CD4-positive, alpha-beta T cell (primary cell): Measurements from ENCODE around the gene COL5A1. TPM values are rescaled to one million over a fixed set of nuclear protein-coding genes. Genes with fewer than 3 reads are reported as not detected.

Source experiments
- ATAC-seq: fragments of 200-7000 bp; cut with Tn5 transposase; one replicate; pipeline ENCODE4 v1.10.0; 2022; ENCODE audit warnings: mild to moderate bottlenecking; ENCODE audit not compliant: poor library complexity
- CTCF ChIA-PET: fragments of 350-600 bp; sonication (Branson Sonifier 250); formaldehyde crosslinking; loops from one replicate; lab custom pipeline; 2021; ENCODE audit warnings: antibody characterized with exemption, inconsistent platforms; lab: Charles Lee
- POLR2A ChIA-PET: fragments of 350-600 bp; sonication (Branson Sonifier 250); formaldehyde crosslinking; loops from one replicate; lab custom pipeline; 2021; ENCODE audit warnings: antibody characterized with exemption, inconsistent platforms; lab: Charles Lee
- DNase-seq, 14 experiments: peaks; one replicate each; pipeline ENCODE4 v3.0.0-alpha.2; 2013 to 2020; ENCODE audit warnings: mixed read lengths in 2 of 14
- H3K27ac ChIP-seq, 2 donors: one replicate each; pipeline versions ENCODE4 v1.5.1 to v1.7.0; 2013; ENCODE audit warnings: low read length in 2 of 2, low read depth in 1 of 2, mild to moderate bottlenecking in 1 of 2
- H3K27me3 ChIP-seq, 2 experiments: 1 replicate in 1 of 2; 2 replicates in 1 of 2; pipeline versions ENCODE4 v1.6.1 to v1.7.0; 2013; ENCODE audit warnings: low read length in 2 of 2, control low read depth in 1 of 2, mild to moderate bottlenecking in 1 of 2, moderate library complexity in 1 of 2; ENCODE audit not compliant: insufficient read depth in 2 of 2, control insufficient read depth in 1 of 2
- H3K36me3 ChIP-seq: one replicate; pipeline ENCODE4 v1.6.1; 2013; ENCODE audit warnings: low read length, control low read depth; ENCODE audit not compliant: insufficient read depth
- H3K4me1 ChIP-seq: one replicate; pipeline ENCODE4 v1.6.1; 2013; ENCODE audit warnings: low read length, control low read depth; ENCODE audit not compliant: insufficient read depth
- H3K4me3 ChIP-seq: one replicate; pipeline ENCODE4 v1.5.1; 2013; ENCODE audit warnings: mild to moderate bottlenecking, low read length, moderate library complexity
- H3K9me3 ChIP-seq, 2 experiments: 1 replicate in 1 of 2; 2 replicates in 1 of 2; pipeline versions ENCODE4 v1.6.1 to v1.7.0; 2013; ENCODE audit warnings: low read length in 2 of 2, mild to moderate bottlenecking in 2 of 2, control low read depth in 1 of 2, moderate library complexity in 1 of 2; ENCODE audit not compliant: control insufficient read depth in 1 of 2, insufficient read depth in 1 of 2
- H3K27ac Mint-ChIP-seq: one replicate; pipeline ENCODE4 v1.8.0; 2020; ENCODE audit warnings: mixed read lengths
- H3K27me3 Mint-ChIP-seq: one replicate; pipeline ENCODE4 v1.8.0; 2021; ENCODE audit warnings: mixed read lengths
- H3K36me3 Mint-ChIP-seq: one replicate; pipeline ENCODE4 v1.8.0; 2021; ENCODE audit warnings: low read depth, mixed read lengths
- H3K4me1 Mint-ChIP-seq: one replicate; pipeline ENCODE4 v1.8.0; 2021; ENCODE audit warnings: low read depth, mixed read lengths
- H3K4me3 Mint-ChIP-seq: one replicate; pipeline ENCODE4 v1.8.0; 2020; ENCODE audit warnings: mild to moderate bottlenecking, mixed read lengths
- H3K9me3 Mint-ChIP-seq: one replicate; pipeline ENCODE4 v1.8.0; 2020; ENCODE audit warnings: mixed read lengths
- CTCF ChIP-seq: fragments of 200-600 bp; IDR thresholded peaks from one replicate; pipeline ENCODE4 v1.8.0; 2022; ENCODE audit warnings: antibody characterized with exemption, mild to moderate bottlenecking
- intact Hi-C, 2 experiments: fragments of 100-400 bp; cut with DNase I in 1 of 2; cut with micrococcal nuclease in 1 of 2; formaldehyde crosslinking; loops; one replicate each; pipeline versions ENCODE4 v1.15.1 to v1.9.0; 2023 to 2025; cut with DNase I, micrococcal nuclease
- microRNA-seq: library from miRNA; unstranded; fragments of <30 nt; microRNA quantifications from one replicate; pipeline ENCODE4 v1.2.0, GENCODE V29; 2021; ENCODE audit warnings: borderline microRNAs expressed, borderline replicate concordance
- total RNA-seq, 174 experiments: library from RNA in 2 of 174; stranded (reverse) in 2 of 174; gene quantifications; one replicate each; pipeline ENCODE4 v1.2.3 and lab custom pipeline; 2021 to 2026

Gene COL5A1
- total RNA-seq, 2 experiments from 2014 or later: 0.41 to 0.50 TPM

- ChIA-PET POLR2A (no interaction called here), CTCF (no interaction called here)
- no peak overlapping the region for H3K27ac ChIP-seq
- Mint-ChIP-seq H3K9me3 (no peaks in the 10 kb centered on the region), H3K27me3 (peaks cover 11% of the 10 kb centered on the region), H3K27ac (no peak overlapping the region), H3K36me3 (no peaks in the 10 kb centered on the region), H3K4me1 (no peaks in the 10 kb centered on the region), H3K4me3 (no peak overlapping the region)
- peak in 1 of 14 experiments; percentile 16 for DNase-seq
- TF ChIP-seq CTCF: no peak
- no peak for ATAC-seq
- intact Hi-C loops: no loop called here
- H3K4me3 ChIP-seq: no peak overlapping the region
- H3K36me3 ChIP-seq: no peaks in the 10 kb centered on the region
- no peaks in the 10 kb centered on the region for H3K4me1 ChIP-seq
- H3K27me3 ChIP-seq: peaks cover 3 to 4% of the 10 kb centered on the region in 2 experiments
- H3K9me3 ChIP-seq: peaks cover 0 to 3% of the 10 kb centered on the region in 2 experiments
These were observed 250.1 kb downstream of the COL5A1 start for GRCh38 chr9:134891713-134892112.

GRCh38 chr9:134892221-134892620 is 250.6 kb downstream of the COL5A1 start:
- Histone ChIP-seq H3K36me3 (no peaks in the 10 kb centered on the region), H3K4me3 (no peak overlapping the region), H3K27me3 (peaks cover 3 to 4% of the 10 kb centered on the region in 2 experiments), H3K27ac (no peak overlapping the region), H3K9me3 (peaks cover 0 to 3% of the 10 kb centered on the region in 2 experiments), H3K4me1 (no peaks in the 10 kb centered on the region)
- Mint-ChIP-seq H3K4me3 (no peak overlapping the region), H3K9me3 (no peaks in the 10 kb centered on the region), H3K27me3 (peaks cover 9% of the 10 kb centered on the region), H3K27ac (no peak overlapping the region), H3K4me1 (no peaks in the 10 kb centered on the region), H3K36me3 (no peaks in the 10 kb centered on the region)
- ATAC-seq: no peak
- DNase-seq: peak in 1 of 14 experiments; percentile 27
- ChIA-PET CTCF (no interaction called here), POLR2A (no interaction called here)
- no peak for TF ChIP-seq CTCF
- intact Hi-C loops: no loop called here

GRCh38 chr9:134892820-134893420 is 251.3 kb downstream of the COL5A1 start:
- peaks cover 3 to 4% of the 10 kb centered on the region in 2 experiments for H3K27me3 ChIP-seq
- H3K4me3 Mint-ChIP-seq: no peak overlapping the region
- peaks cover 16% of the 10 kb centered on the region for H3K27me3 Mint-ChIP-seq
- ATAC-seq (no peak), DNase-seq (no peak)
- TF ChIP-seq CTCF: no peak
- no peaks in the 10 kb centered on the region for H3K4me1 Mint-ChIP-seq
- H3K27ac Mint-ChIP-seq: no peak overlapping the region
- no peaks in the 10 kb centered on the region for H3K36me3 ChIP-seq
- H3K4me1 ChIP-seq: no peaks in the 10 kb centered on the region
- no peaks in the 10 kb centered on the region for H3K9me3 Mint-ChIP-seq
- CTCF ChIA-PET: no interaction called here
- H3K9me3 ChIP-seq: peaks cover 0 to 3% of the 10 kb centered on the region in 2 experiments
- H3K36me3 Mint-ChIP-seq: no peaks in the 10 kb centered on the region
- no peak overlapping the region for H3K27ac ChIP-seq
- H3K4me3 ChIP-seq: no peak overlapping the region
- POLR2A ChIA-PET: no interaction called here
- intact Hi-C loops: no loop called here

Small RNA genes lying within 50 kb of the gene (microRNA-seq; reads per million reads assigned to microRNA genes)
- gene MIR3689A (not detected), gene MIR3689B (not detected), gene MIR3689C (not detected), gene MIR3689D1 (not detected), gene MIR3689D2 (not detected), gene MIR3689E (not detected), gene MIR3689F (not detected)

Other genes starting within 250 kb of the COL5A1 start
- not detected for gene FCN2, start 239.0 kb downstream of the COL5A1 start, total RNA-seq